NT2/D1 (cell line): Measurements from ENCODE around the gene SPANXN5.

Experiments used
- SUZ12 ChIP-seq: IDR thresholded peaks from 2 replicates; pipeline ENCODE4 v1.6.1; 2011; ENCODE audit not compliant: insufficient read length, insufficient read depth; ENCODE audit errors: extremely low read depth
- YY1 ChIP-seq: IDR thresholded peaks from 2 replicates; pipeline ENCODE4 v1.6.1; 2011; ENCODE audit not compliant: insufficient read length, insufficient read depth
- ZNF274 ChIP-seq: IDR thresholded peaks from 2 replicates; pipeline ENCODE4 v1.6.1; 2011; ENCODE audit warnings: mild to moderate bottlenecking, low read depth, low read length

DNA sequence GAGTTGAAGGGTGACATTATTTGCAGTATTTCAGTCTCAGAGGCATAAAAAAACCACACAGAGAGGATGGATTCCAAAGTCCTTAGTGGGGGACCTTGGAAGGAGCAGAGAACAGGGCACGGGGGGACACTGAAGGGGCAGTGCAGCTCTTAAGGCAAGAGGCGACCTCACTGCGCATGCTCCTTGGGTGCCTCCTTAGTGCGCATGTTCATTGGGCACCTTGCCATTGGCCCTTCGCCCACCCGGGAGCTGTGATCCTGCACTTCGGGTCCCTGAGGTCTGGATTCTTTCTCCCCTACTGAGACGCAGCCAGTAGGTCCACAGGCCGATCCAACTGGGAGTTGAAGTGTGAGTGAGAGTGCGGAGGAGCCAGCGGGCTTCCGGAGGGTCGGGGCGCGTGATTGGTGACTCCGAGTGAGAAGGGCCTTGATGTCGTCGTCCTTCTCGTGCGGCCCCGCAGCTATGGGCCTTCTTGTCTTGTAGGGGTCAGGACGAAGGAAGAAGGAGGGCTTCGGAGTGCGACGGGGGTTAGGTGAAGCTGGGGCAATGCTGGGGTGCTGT is 13.9 kb upstream of the SPANXN5 start, which contains the start of gene XAGE5:
- TF ChIP-seq SUZ12 (no peak), YY1 (no peak), ZNF274 (no peak)
